ENCODE results near the gene NMU.
A peak's percentile ranks its signal among the peaks of the same experiment; 100 is the strongest.
"Not testable (repeated sequence)": the region's sequence is repeated elsewhere in the genome, so short reads cannot be mapped to it uniquely, and the experiment has no call there.

NMU gene

DNA sequence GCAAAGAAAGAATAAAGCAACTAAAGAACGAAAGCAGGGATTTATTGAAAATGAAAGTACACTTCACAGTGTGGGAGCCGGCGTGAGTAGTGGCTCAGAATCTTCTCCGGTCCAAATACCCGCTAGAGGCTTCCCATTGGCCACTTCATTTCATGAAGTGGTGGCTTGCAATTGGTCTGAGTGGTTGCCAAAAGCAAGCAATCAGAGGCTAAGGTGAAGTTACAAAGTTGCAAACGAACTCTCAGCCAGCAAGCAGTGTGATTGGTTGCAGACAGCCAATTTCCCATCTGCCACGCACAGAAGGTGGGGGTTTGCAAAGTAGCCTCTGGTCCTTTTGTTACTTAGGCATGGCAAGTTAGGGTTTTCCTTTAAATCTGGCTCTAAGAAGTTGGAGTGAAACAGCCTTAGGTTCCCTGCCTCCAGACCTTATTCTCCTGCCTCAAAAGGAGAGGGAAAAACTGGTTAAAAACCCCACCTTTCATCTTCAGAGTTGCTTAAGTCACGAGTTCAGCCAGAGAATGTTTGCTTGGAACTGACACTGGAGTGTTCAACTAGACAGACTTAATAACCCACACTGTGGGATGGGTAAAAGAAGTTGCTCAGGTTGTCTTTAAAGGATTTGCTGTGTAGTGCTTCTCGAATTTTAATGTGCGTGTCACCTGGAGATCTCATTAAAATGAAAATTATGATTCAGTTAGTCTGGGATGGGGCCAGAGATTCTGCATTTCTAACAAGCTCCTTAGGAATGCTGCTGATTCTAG lies 82.5 kb downstream of the NMU start:
- DNase-seq: peak; percentile 67 to 87

DNA sequence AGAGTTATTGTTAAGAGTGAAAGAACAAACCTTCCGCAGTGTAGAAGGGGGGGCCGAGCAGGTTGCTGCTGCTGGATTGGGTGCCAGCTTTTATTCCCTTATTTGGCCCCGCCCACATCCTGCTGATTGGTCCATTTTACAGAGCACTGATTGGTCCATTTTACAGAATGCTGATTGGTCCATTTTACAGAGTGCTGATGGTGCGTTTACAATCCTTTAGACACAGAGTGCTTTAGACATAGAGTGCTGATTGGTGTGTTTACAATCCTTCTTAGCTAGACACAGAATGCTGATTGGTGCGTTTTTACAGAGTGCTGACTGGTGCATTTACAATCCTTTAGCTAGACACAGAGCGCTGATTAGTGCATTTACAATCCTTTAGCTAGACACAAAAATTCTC lies 84.1 kb downstream of the NMU start:
- not testable (repeated sequence) for DNase-seq

DNA sequence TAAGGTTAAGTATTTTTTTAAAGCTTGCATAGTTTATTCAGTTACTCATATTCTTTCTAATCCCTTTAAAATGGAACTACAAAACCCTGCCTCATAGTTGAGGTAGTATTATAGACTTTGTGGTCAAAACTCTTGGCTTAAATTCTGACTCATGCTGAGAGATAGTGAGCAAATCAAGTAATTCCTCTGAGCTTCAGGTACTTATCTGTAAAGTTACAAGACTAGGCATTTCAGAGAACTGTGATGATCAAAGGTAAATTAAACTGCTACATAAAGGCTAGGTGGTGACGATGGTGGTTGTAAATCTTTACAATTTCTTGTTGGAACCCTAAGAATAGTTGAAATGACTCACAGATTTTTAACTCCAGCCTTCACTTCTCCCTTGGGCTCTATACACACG lies 86.2 kb downstream of the NMU start:
- DNase-seq: no peak

DNA sequence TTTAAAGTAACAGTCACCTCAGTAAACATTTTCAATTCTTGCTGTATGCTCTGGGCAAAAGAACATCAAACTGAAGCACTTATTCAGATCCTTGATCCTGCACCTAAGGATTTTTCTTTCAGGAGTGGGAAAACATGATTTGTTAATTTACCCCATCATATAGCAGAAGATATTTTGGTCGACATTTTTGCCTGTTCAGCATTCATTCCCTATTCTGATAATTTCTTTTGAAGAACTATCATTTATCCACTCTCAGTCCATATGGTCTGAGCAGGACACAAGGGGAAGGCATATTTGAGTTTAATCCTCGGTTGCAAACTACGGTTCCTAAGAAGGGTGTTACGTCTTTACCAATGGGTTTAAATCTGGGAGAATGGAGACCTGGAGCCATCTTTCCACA lies 88.2 kb downstream of the NMU start:
- DNase-seq: peak in 1 of 2 experiments; percentile 30

DNA sequence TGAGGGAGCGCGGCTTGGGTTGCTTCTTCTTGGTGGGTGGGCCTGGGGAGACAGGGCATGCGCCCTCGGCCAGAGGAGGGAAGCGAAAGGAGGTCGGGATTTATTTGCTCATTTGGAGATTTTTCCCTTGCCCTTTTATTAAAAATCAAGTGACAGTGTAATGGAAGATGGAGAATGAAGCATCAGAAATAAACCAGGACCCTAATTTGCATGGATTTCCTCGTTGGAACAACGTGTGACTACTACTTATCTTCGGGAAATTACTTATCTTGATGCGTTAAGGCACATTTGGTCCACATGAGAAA lies 88.7 kb downstream of the NMU start:
- peak in 1 of 2 experiments; percentile 34 for DNase-seq

DNA sequence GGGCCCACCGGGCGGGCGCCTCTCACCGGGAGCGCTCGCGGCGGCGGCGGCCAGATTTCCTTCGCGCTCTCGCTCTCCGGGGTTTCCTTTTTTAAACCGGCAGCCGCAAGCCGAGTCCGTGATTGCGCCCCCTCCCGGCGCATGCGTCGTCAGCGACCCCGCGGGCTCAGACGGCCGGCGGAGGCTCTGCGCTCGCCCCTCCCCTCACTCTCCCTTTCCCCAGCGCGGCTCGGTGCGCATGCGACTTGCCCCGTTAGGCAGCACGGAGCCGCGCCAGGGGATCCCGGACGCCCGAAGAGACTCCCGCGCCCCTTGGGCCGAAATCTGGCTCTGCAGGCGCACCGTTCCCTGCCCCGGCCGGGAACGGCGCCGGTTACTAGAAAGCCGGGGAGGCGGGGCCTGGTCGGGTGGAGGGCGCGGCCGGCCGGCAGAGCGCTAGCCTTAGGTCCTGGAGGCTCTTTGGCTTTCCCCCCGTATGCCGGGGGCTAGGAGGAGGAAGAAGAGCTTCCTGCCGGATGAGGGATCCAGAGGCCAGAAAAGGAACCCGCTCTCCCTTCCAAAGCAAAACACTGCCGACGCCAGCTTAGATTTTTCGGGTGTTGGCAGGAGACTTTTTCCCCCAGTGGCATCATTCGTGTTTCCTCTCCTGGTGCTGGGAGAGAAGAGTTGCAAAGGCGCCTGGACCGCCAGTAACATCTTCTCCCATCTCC lies 89.2 kb downstream of the NMU start, which contains the start of gene CLOCK:
TSS of gene CLOCK (minus strand) at position 154 of the 710 bp plus-strand sequence. CDS start 64,124 bp downstream, outside the sequence.
- peak; percentile 82 to 86 for DNase-seq

DNA sequence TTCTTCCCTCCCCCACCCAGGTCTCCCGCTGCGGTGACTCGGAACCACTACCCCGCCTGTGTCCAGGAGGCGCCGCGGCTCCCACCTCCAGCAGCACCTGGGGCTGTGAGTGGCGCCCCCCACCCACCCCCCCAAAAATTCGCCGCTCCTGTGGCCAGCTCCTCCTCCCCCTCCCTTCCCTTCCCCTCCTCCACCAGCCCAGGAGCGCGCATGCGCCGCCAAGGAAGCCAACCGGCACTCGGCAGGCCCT lies 89.7 kb downstream of the NMU start:
- no peak for DNase-seq

DNA sequence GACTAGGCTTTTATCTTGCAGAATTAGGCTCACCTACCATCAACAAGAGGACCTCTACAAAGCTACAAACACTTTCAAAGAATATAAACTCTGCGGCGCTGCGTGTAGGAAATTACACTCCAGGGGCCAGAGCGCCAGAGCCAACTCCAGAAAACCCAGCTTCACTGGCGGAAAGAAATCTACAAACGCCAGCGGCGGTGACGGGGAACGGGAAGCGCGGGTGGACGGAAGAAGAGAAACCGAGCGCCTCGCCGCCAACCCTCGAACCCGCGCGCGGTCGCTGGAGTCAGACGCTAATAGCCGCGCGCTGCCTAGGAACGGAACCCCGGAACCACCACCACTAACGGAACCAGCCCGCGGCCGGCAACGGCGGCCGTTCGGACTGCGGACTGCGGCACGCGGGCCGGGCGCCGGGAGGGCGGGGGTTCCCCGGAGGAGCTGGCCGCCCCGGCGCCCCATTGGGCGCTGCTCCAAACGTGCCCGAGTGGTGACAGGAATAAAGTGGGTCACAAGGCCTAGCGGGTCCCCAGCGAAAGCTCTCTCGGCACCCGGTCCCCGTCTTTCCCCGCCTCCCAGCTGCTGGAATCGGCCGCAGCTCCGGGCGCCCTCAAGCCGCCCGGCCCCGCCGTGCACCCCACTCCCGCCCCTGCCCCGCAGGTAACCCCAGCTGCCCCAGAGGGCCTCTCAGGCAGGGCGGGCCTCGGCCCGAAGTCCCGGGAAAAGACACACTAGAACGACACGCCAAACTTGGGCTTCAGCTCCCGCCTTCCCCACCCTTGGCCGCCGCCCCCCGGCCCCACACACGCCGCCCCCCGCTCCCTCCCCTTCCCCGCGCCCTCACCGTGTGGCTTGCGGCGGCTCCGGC lies 90.2 kb downstream of the NMU start:
- peak; percentile 43 to 76 for DNase-seq
